NCI-H2081 treated with DMSO at 0.1 percent for 48 hours (cell line): ENCODE data around the gene CLPTM1L.

ENCODE experiments used
- DNase-seq: peaks from one replicate; lab custom pipeline; 2025; lab: John Stamatoyannopoulos, UW

The CLPTM1L gene

GRCh38 chr5:1274471-1274870, 70.4 kb downstream of the CLPTM1L start:
- no peak for DNase-seq

GRCh38 chr5:1273745-1274144, 71.2 kb downstream of the CLPTM1L start:
- DNase-seq: no peak

GRCh38 chr5:1272201-1272600, 72.7 kb downstream of the CLPTM1L start:
- no peak for DNase-seq

GRCh38 chr5:1270933-1271914, 73.7 kb downstream of the CLPTM1L start:
- no peak for DNase-seq

- no peak for DNase-seq
These were observed 74.5 kb downstream of the CLPTM1L start for GRCh38 chr5:1270426-1270825.

GRCh38 chr5:1268666-1269065, 76.2 kb downstream of the CLPTM1L start:
- DNase-seq: no peak

- no peak for DNase-seq
These were observed 76.8 kb downstream of the CLPTM1L start for GRCh38 chr5:1268056-1268455.
